ENCODE results near the gene FIG4.

DNA sequence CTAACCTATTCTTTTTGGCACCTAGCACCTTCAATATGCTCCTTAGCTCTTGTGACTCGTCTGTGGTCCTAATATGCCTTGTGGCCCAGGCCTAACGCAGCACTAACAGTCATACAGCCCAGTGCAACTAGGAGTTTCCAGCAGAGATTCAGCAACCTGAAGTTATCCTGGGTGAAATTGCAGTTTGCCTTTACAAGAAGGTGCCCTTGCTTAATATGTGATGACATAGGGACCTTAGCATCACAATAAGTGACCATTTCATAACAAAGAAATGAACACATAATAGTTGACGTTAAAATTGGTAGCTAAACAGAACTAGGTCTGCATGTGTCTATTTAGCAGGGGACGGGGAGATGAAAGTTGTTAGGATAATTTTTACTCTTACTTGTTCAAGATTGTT lies 10.1 kb downstream of the FIG4 start:
- TF ChIP-seq POLR2A (IDR thresholded peaks at IDR 0.05): no peak
- TF ChIP-seq, protein P1, sequence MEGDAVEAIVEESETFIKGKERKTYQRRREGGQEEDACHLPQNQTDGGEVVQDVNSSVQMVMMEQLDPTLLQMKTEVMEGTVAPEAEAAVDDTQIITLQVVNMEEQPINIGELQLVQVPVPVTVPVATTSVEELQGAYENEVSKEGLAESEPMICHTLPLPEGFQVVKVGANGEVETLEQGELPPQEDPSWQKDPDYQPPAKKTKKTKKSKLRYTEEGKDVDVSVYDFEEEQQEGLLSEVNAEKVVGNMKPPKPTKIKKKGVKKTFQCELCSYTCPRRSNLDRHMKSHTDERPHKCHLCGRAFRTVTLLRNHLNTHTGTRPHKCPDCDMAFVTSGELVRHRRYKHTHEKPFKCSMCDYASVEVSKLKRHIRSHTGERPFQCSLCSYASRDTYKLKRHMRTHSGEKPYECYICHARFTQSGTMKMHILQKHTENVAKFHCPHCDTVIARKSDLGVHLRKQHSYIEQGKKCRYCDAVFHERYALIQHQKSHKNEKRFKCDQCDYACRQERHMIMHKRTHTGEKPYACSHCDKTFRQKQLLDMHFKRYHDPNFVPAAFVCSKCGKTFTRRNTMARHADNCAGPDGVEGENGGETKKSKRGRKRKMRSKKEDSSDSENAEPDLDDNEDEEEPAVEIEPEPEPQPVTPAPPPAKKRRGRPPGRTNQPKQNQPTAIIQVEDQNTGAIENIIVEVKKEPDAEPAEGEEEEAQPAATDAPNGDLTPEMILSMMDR (IDR thresholded peaks at IDR 0.05): no peak
